ENCODE results near the gene GGT1.

- TF ChIP-seq POLR2A (IDR thresholded peaks at IDR 0.05) (peak; percentile 82), CTCF (IDR thresholded peaks at IDR 0.05) (no peak)
Observed at GRCh38 chr22:24554313-24555164, 48.5 kb upstream of the GGT1 start, which contains the start of gene GUCD1.
